GM12878 (cell line): ENCODE measurements around the gene LTBP4. TPM values are rescaled to one million over a fixed set of nuclear protein-coding genes. Genes with fewer than 3 reads are reported as not detected.

Source experiments
- ATAC-seq: fragments of 200-7000 bp; cut with Tn5 transposase; 3 replicates; pipeline ENCODE4 v1.9.1; 2020; ENCODE audit warnings: mild to moderate bottlenecking, moderate library complexity
- BruUV-seq: library from RNA; stranded (reverse); fragments of 400-500 nt; replicated peaks from 2 replicates; lab custom pipeline; 2021; lab: Mats Ljungman, UMichigan
- CTCF ChIA-PET: fragments of 300-600 bp; sonication (Branson Sonifier 250); formaldehyde crosslinking; extraction: SDS; loops from one replicate; lab custom pipeline; 2021; ENCODE audit warnings: inconsistent platforms; lab: Yijun Ruan, JAX
- POLR2A ChIA-PET: fragments of 350-600 bp; formaldehyde crosslinking; extraction: SDS; loops from one replicate; lab custom pipeline; 2021; ENCODE audit warnings: inconsistent platforms; lab: Charles Lee
- RAD21 ChIA-PET: fragments of 300-600 bp; sonication (Branson Sonifier 250); formaldehyde crosslinking; loops from one replicate; lab custom pipeline; 2023; ENCODE audit warnings: antibody characterized with exemption; ENCODE audit not compliant: unreplicated experiment; lab: Charles Lee
- SMC1A ChIA-PET: fragments of 300-600 bp; sonication (Branson Sonifier 250); formaldehyde crosslinking; loops from one replicate; lab custom pipeline; 2023; ENCODE audit not compliant: unreplicated experiment, uncharacterized antibody; lab: Charles Lee
- DNase-seq: peaks from one replicate; pipeline ENCODE4 v3.0.0-alpha.2; 2011; ENCODE audit warnings: low read depth, low spot score
- FAIRE-seq: peaks from 3 replicates; lab custom pipeline; 2011; peaks lifted over from hg19 to GRCh38; lab: Jason Lieb, UNC
- H2AFZ ChIP-seq: 2 replicates; pipeline ENCODE4 v1.6.0; 2011; ENCODE audit warnings: low read depth, low read length, control low read depth; ENCODE audit not compliant: control insufficient read depth
- H3K27ac ChIP-seq: 2 replicates; pipeline ENCODE4 v1.5.1; 2011; ENCODE audit warnings: control low read depth; ENCODE audit not compliant: control insufficient read depth, insufficient read depth
- H3K27me3 ChIP-seq, 2 experiments: replicated peaks in 1 of 2; 2 replicates each; pipeline versions ENCODE4 v1.6.0 to v1.6.1; 2011; ENCODE audit warnings: low read length in 1 of 2; ENCODE audit not compliant: control insufficient read depth in 2 of 2, insufficient read depth in 2 of 2
- H3K36me3 ChIP-seq, 2 experiments: 2 replicates each; pipeline ENCODE4 v1.5.1; 2011; ENCODE audit warnings: low read length in 1 of 2; ENCODE audit not compliant: control insufficient read depth in 2 of 2, insufficient read depth in 2 of 2
- H3K4me1 ChIP-seq: 2 replicates; pipeline ENCODE4 v1.6.1; 2011; ENCODE audit warnings: mild to moderate bottlenecking, low read length, moderate library complexity, mixed read lengths; ENCODE audit not compliant: control insufficient read depth, insufficient read depth
- H3K4me2 ChIP-seq: 2 replicates; pipeline ENCODE4 v1.6.0; 2011; ENCODE audit warnings: control low read depth; ENCODE audit not compliant: control insufficient read depth, insufficient read depth
- H3K4me3 ChIP-seq: fragments of 200-600 bp; sonication (generic); 2 replicates; pipeline ENCODE4 v1.5.1; 2016
- H3K79me2 ChIP-seq: 2 replicates; pipeline ENCODE4 v1.6.0; 2011; ENCODE audit warnings: low read length; ENCODE audit not compliant: control insufficient read depth, insufficient read depth
- H3K9ac ChIP-seq: 2 replicates; pipeline ENCODE4 v1.8.0; 2011; ENCODE audit warnings: low read length, control low read depth, mixed read lengths; ENCODE audit not compliant: control insufficient read depth, insufficient read depth
- H3K9me3 ChIP-seq: replicated peaks from 3 replicates; pipeline ENCODE4 v1.5.1; 2011; ENCODE audit warnings: mild to moderate bottlenecking, low read length; ENCODE audit not compliant: control insufficient read depth, insufficient read depth
- H4K20me1 ChIP-seq: 2 replicates; pipeline ENCODE4 v1.6.0; 2011; ENCODE audit not compliant: control insufficient read depth, insufficient read depth
- BCL11A ChIP-seq: IDR thresholded peaks from 2 replicates; pipeline ENCODE4 v1.6.1; 2011; ENCODE audit warnings: low read depth, low read length
- FOS ChIP-seq: IDR thresholded peaks from 3 replicates; pipeline ENCODE4 v1.6.1; 2011; ENCODE audit warnings: borderline replicate concordance; ENCODE audit not compliant: insufficient read length; ENCODE audit errors: extremely low read depth
- HSF1 ChIP-seq: fragments of 150-350 bp; IDR thresholded peaks from 2 replicates; pipeline ENCODE4 v1.6.1; 2014; ENCODE audit warnings: mild to moderate bottlenecking, low read depth, low read length
- MEF2B ChIP-seq: fragments of 450-650 bp; IDR thresholded peaks from 2 replicates; pipeline ENCODE4 v1.6.1; 2018; ENCODE audit warnings: mild to moderate bottlenecking, moderate library complexity; ENCODE audit not compliant: partially characterized antibody, poor library complexity, severe bottlenecking
- MXI1 ChIP-seq: fragments of 150-350 bp; IDR thresholded peaks from 2 replicates; pipeline ENCODE4 v1.6.1; 2011; ENCODE audit warnings: low read depth, mild to moderate bottlenecking, inconsistent platforms, low read length, improper control_type of control experiment
- NBN ChIP-seq: fragments of 450-650 bp; IDR thresholded peaks from 2 replicates; pipeline ENCODE4 v1.6.1; 2016
- NFYB ChIP-seq: IDR thresholded peaks from 2 replicates; pipeline ENCODE4 v1.6.1; 2011; ENCODE audit warnings: low read depth, mild to moderate bottlenecking, low read length, improper control_type of control experiment, moderate library complexity; ENCODE audit not compliant: insufficient read depth
- RAD21 ChIP-seq: IDR thresholded peaks from 2 replicates; pipeline ENCODE4 v1.6.1; 2011; ENCODE audit warnings: mild to moderate bottlenecking, low read depth, low read length, moderate library complexity; ENCODE audit not compliant: insufficient read depth
- TCF7 ChIP-seq: IDR thresholded peaks from 2 replicates; pipeline ENCODE4 v1.6.1; 2014; ENCODE audit warnings: antibody characterized with exemption, borderline replicate concordance
- ZBTB40 ChIP-seq: fragments of 450-650 bp; IDR thresholded peaks from 2 replicates; pipeline ENCODE4 v1.6.1; 2016; ENCODE audit warnings: mild to moderate bottlenecking, moderate library complexity, borderline replicate concordance
- WGBS: methylation state at CpG from one replicate; pipeline ENCODE4 v1.1.6; 2016; ENCODE audit warnings: low lambda C conversion rate; ENCODE audit not compliant: insufficient replicate concordance, insufficient coverage; ENCODE audit errors: missing lambda C conversion rate; 5-methylcytosine and 5-hydroxymethylcytosine counted together
- in situ Hi-C: fragments of 300-500 bp; cut with MboI; formaldehyde crosslinking; loops from 9 replicates; pipeline ENCODE4 v1.14.3; 2018; ENCODE audit warnings: mixed read lengths
- intact Hi-C: fragments of 100-400 bp; cut with micrococcal nuclease; formaldehyde crosslinking; loops from one replicate; pipeline ENCODE4 v1.14.2; 2022; ENCODE audit not compliant: unreplicated experiment
- polyA plus RNA-seq, 11 experiments: library from polyadenylated mRNA; depleted of rRNA in 4 of 11; unstranded in 6 of 11; stranded (reverse) in 5 of 11; fragments of >200 nt; fragmentation: Nextera tagmentation in 4 of 11; fragmentation: Illumina TruSeq in 1 of 11; extraction: Ambion mirVana in 4 of 11; extraction: Trizol in 1 of 11; gene quantifications; 1 replicate in 1 of 11; 2 replicates in 10 of 11; pipeline versions ENCODE4 v1.2.1 to v1.2.3, GENCODE V29; 2011 to 2016; ENCODE audit warnings: inconsistent platforms in 2 of 11, missing spikeins in 2 of 11, low read depth in 1 of 11
- total RNA-seq, 4 experiments: library from RNA; depleted of rRNA in 3 of 4; stranded (reverse); fragments of >200 nt in 3 of 4; fragmentation: Illumina TruSeq in 1 of 4; extraction: Trizol in 1 of 4; gene quantifications; 2 replicates each; pipeline versions ENCODE4 v1.2.1 to v1.2.3, GENCODE V29; 2013 to 2021

LTBP4 gene
- total and polyA plus RNA-seq, 10 of the 15 experiments (the other 5 are each of a cell fraction or from before 2014, with no cell fraction given): 0.09 to 34.6 (median 8.5) TPM; not detected in 1

GRCh38 chr19:40570313-40571004, 30.7 kb upstream of the LTBP4 start (continued):
- no peak for TF ChIP-seq HSF1
- TF ChIP-seq ZBTB40: no peak
- TF ChIP-seq, all 136 proteins: peak for 29

GRCh38 chr19:40571005-40571318, 30.2 kb upstream of the LTBP4 start:
- H3K4me2 ChIP-seq: peak overlapping the region; percentile 87
- CTCF ChIA-PET: interaction anchor here (0.5 to 1.8 kb wide), 21 partner anchors 8 to 1545 kb away, joined by 3 to 14 read pairs (median 3); partner anchors contain the start of gene PSMC4
- no TSS peak for BruUV-seq

More at GRCh38 chr19:40571005-40571318, 30.2 kb upstream of the LTBP4 start:
- no peaks in the 10 kb centered on the region for H3K36me3 ChIP-seq
- DNase-seq: no peak
- no peaks in the 10 kb centered on the region for H3K79me2 ChIP-seq
- no peak overlapping the region for H3K27ac ChIP-seq
- intact Hi-C loops: no loop called here
- in situ Hi-C loops: no loop called here
- SMC1A ChIA-PET: interaction anchor here (0.7 to 1.0 kb wide), 4 partner anchors 33 to 784 kb away, joined by 3 read pairs; no protein-coding TSS in a partner anchor
- H3K27me3 ChIP-seq: peaks cover 4 to 9% of the 10 kb centered on the region in 2 experiments; a peak in 3 of 4 replicates
- RAD21 ChIA-PET: interaction anchor here (0.8 to 1.5 kb wide), 7 partner anchors 16 to 430 kb away, joined by 3 to 4 read pairs (median 3); partner anchors contain the start of gene BLVRB
- POLR2A ChIA-PET: interaction anchor here (0.6 to 1.7 kb wide), 8 partner anchors 33 to 223 kb away, joined by 3 to 6 read pairs (median 4); partner anchors contain the start of genes BLVRB, C19orf47, PLD3 and RAB4B
- H3K4me3 ChIP-seq: peak overlapping the region; percentile 23; the same call in 1 of the 2 replicates
- no peaks in the 10 kb centered on the region for H3K9me3 ChIP-seq
- peaks cover 4% of the 10 kb centered on the region for H3K4me1 ChIP-seq
- H3K9ac ChIP-seq: no peak overlapping the region
- no peaks in the 10 kb centered on the region for H4K20me1 ChIP-seq
- no peak for FAIRE-seq
- H2AFZ ChIP-seq: peak overlapping the region; percentile 82
- ATAC-seq: no peak
- 33% methylated on average over 3 of the region's 3 CpGs for WGBS
- TF ChIP-seq MXI1 (no peak), BCL11A (no peak), TCF7 (no peak), NFYB (peak; percentile 87; the same call in 1 of the 2 replicates), NBN (0 out of 2 replicates have a peak, but pooled peaks have one; percentile 11), RAD21 (no peak), FOS (peak; percentile 22), MEF2B (no peak)
